Mesenchymal stem cell (in vitro differentiated cells and primary cell): ENCODE data around the gene NEK11.

Experiments used
- DNase-seq: peaks from one replicate; pipeline ENCODE4 v3.0.0-alpha.2; 2013
- H2AFZ ChIP-seq: one replicate; pipeline ENCODE4 v1.6.1; 2013; ENCODE audit warnings: low read depth, mild to moderate bottlenecking, control low read depth, inconsistent platforms, low read length, moderate library complexity
- H2AK5ac ChIP-seq: 2 replicates; pipeline ENCODE4 v1.6.1; 2013; ENCODE audit warnings: low read length, moderate library complexity, mild to moderate bottlenecking, inconsistent platforms; ENCODE audit not compliant: severe bottlenecking
- H2BK120ac ChIP-seq: one replicate; pipeline ENCODE4 v1.6.1; 2013; ENCODE audit warnings: low read depth, mild to moderate bottlenecking, inconsistent platforms, low read length, moderate library complexity
- H2BK12ac ChIP-seq, 2 experiments: one replicate each; pipeline ENCODE4 v1.6.1; 2013; ENCODE audit warnings: inconsistent platforms in 2 of 2, low read length in 2 of 2, mild to moderate bottlenecking in 2 of 2, moderate library complexity in 2 of 2, control low read depth in 1 of 2
- H2BK15ac ChIP-seq: one replicate; pipeline ENCODE4 v1.6.1; 2013; ENCODE audit warnings: mild to moderate bottlenecking, low read depth, inconsistent platforms; ENCODE audit not compliant: poor library complexity, severe bottlenecking
- H2BK5ac ChIP-seq: 2 replicates; pipeline ENCODE4 v1.6.1; 2013; ENCODE audit warnings: low read depth, mild to moderate bottlenecking, low read length, control low read depth, inconsistent platforms; ENCODE audit not compliant: poor library complexity, severe bottlenecking
- H3K14ac ChIP-seq, 2 experiments: one replicate each; pipeline ENCODE4 v1.6.1; 2013; ENCODE audit warnings: inconsistent platforms in 2 of 2, low read length in 2 of 2, control low read depth in 1 of 2, mild to moderate bottlenecking in 1 of 2, moderate library complexity in 1 of 2
- H3K18ac ChIP-seq, 2 experiments: one replicate each; pipeline ENCODE4 v1.6.1; 2013; ENCODE audit warnings: inconsistent platforms in 2 of 2, low read length in 2 of 2, control low read depth in 1 of 2, low read depth in 1 of 2, mild to moderate bottlenecking in 1 of 2
- H3K23ac ChIP-seq, 2 experiments: one replicate each; pipeline ENCODE4 v1.6.1; 2013; ENCODE audit warnings: inconsistent platforms in 2 of 2, low read length in 2 of 2, mild to moderate bottlenecking in 2 of 2, moderate library complexity in 2 of 2, control low read depth in 1 of 2
- H3K27ac ChIP-seq: 2 replicates; pipeline ENCODE4 v1.5.1; 2013; ENCODE audit warnings: mild to moderate bottlenecking, moderate library complexity, low read length, control low read depth, inconsistent platforms; ENCODE audit not compliant: poor library complexity, severe bottlenecking
- H3K27me3 ChIP-seq, 2 experiments: 2 replicates each; pipeline versions ENCODE4 v1.6.1 to v1.7.0; 2013; ENCODE audit warnings: low read length in 2 of 2, mild to moderate bottlenecking in 2 of 2, moderate library complexity in 2 of 2, control low read depth in 1 of 2, inconsistent platforms in 1 of 2; ENCODE audit not compliant: control insufficient read depth in 1 of 2, insufficient read depth in 1 of 2
- H3K36me3 ChIP-seq, 2 experiments: 2 replicates each; pipeline versions ENCODE4 v1.6.1 to v1.7.0; 2013; ENCODE audit warnings: low read length in 2 of 2, control low read depth in 1 of 2, inconsistent platforms in 1 of 2, low read depth in 1 of 2, mild to moderate bottlenecking in 1 of 2; ENCODE audit not compliant: insufficient read depth in 2 of 2, control insufficient read depth in 1 of 2
- H3K4ac ChIP-seq, 2 experiments: one replicate each; pipeline ENCODE4 v1.6.1; 2013; ENCODE audit warnings: inconsistent platforms in 2 of 2, low read length in 2 of 2, mild to moderate bottlenecking in 2 of 2, moderate library complexity in 2 of 2, control low read depth in 1 of 2, low read depth in 1 of 2
- H3K4me1 ChIP-seq: 2 replicates; pipeline ENCODE4 v1.6.1; 2013; ENCODE audit warnings: low read depth, low read length, control low read depth; ENCODE audit not compliant: control insufficient read depth, insufficient read depth
- H3K4me2 ChIP-seq: 2 replicates; pipeline ENCODE4 v1.6.1; 2013; ENCODE audit warnings: low read length, mild to moderate bottlenecking, inconsistent platforms; ENCODE audit not compliant: poor library complexity, severe bottlenecking
- H3K4me3 ChIP-seq, 2 experiments: 2 replicates each; pipeline versions ENCODE4 v1.5.1 to v1.7.0; 2013; ENCODE audit warnings: low read length in 2 of 2, mild to moderate bottlenecking in 2 of 2, control low read depth in 1 of 2, low read depth in 1 of 2; ENCODE audit not compliant: insufficient read depth in 1 of 2
- H3K79me1 ChIP-seq: replicated peaks from 2 replicates; pipeline ENCODE4 v1.6.1; 2013; ENCODE audit warnings: mild to moderate bottlenecking, control low read depth, low read length, inconsistent platforms; ENCODE audit not compliant: poor library complexity, severe bottlenecking
- H3K9ac ChIP-seq: 2 replicates; pipeline ENCODE4 v1.7.0; 2013; ENCODE audit warnings: mild to moderate bottlenecking, low read length, moderate library complexity
- H3K9me3 ChIP-seq: 2 replicates; pipeline ENCODE4 v1.7.0; 2013; ENCODE audit warnings: mild to moderate bottlenecking, low read length; ENCODE audit not compliant: control insufficient read depth
- H4K8ac ChIP-seq: one replicate; pipeline ENCODE4 v1.6.1; 2013; ENCODE audit warnings: inconsistent platforms, mild to moderate bottlenecking, low read length, moderate library complexity
- H4K91ac ChIP-seq: one replicate; pipeline ENCODE4 v1.6.1; 2013; ENCODE audit warnings: mild to moderate bottlenecking, low read length, inconsistent platforms
- WGBS: methylation state at CpG from one replicate; pipeline ENCODE4 v1.1.7; 2013; ENCODE audit warnings: mixed read lengths; 5-methylcytosine and 5-hydroxymethylcytosine counted together

The NEK11 gene

GRCh38 chr3:131008326-131008725 is 18.4 kb upstream of the NEK11 start:
- Histone ChIP-seq H2BK12ac (no peak overlapping the region), H3K4me1 (no peaks in the 10 kb centered on the region), H3K79me1 (peaks cover 14% of the 10 kb centered on the region), H3K4me2 (no peak overlapping the region), H3K27ac (no peak overlapping the region), H2BK5ac (no peak overlapping the region), H2BK15ac (no peak overlapping the region), H3K23ac (no peak overlapping the region), H2AK5ac (no peak overlapping the region), H3K9ac (no peak overlapping the region), H3K4ac (no peak overlapping the region), H3K4me3 (no peak overlapping the region), H3K36me3 (peaks cover 0 to 61% of the 10 kb centered on the region in 2 experiments), H3K27me3 (no peaks in the 10 kb centered on the region), H2AFZ (no peak overlapping the region), H3K14ac (no peak overlapping the region), H4K8ac (no peak overlapping the region), H3K18ac (no peak overlapping the region), H4K91ac (no peak overlapping the region), H2BK120ac (no peak overlapping the region), H3K9me3 (no peaks in the 10 kb centered on the region)
- WGBS = 100% methylated on average over 1 of the region's 1 CpG
- DNase-seq = no peak

- Histone ChIP-seq H2BK15ac (no peak overlapping the region), H3K4me3 (no peak overlapping the region), H3K9me3 (no peaks in the 10 kb centered on the region), H2AK5ac (no peak overlapping the region), H2BK12ac (no peak overlapping the region), H3K4me2 (no peak overlapping the region), H3K23ac (no peak overlapping the region), H2BK120ac (no peak overlapping the region), H3K18ac (no peak overlapping the region), H3K9ac (no peak overlapping the region), H3K27me3 (no peaks in the 10 kb centered on the region), H3K36me3 (peaks cover 0 to 66% of the 10 kb centered on the region in 2 experiments), H4K8ac (no peak overlapping the region), H3K27ac (no peak overlapping the region), H3K79me1 (peaks cover 12% of the 10 kb centered on the region), H2BK5ac (no peak overlapping the region), H3K4me1 (no peaks in the 10 kb centered on the region), H3K14ac (no peak overlapping the region), H4K91ac (no peak overlapping the region), H3K4ac (no peak overlapping the region), H2AFZ (no peak overlapping the region)
- DNase-seq = no peak
- 100% methylated on average over 1 of the region's 1 CpG for WGBS
Observed at GRCh38 chr3:131009698-131010097, 17.0 kb upstream of the NEK11 start.

- WGBS = 93% methylated on average over 3 of the region's 3 CpGs
- H3K18ac ChIP-seq = no peak overlapping the region
- H3K4me1 ChIP-seq = no peaks in the 10 kb centered on the region
- no peak overlapping the region for H3K27ac ChIP-seq
- no peak overlapping the region for H2AK5ac ChIP-seq
- H2BK12ac ChIP-seq = no peak overlapping the region
- H3K9ac ChIP-seq = no peak overlapping the region
- no peak overlapping the region for H3K4ac ChIP-seq
- no peak for DNase-seq
- no peaks in the 10 kb centered on the region for H3K27me3 ChIP-seq
- no peaks in the 10 kb centered on the region for H3K9me3 ChIP-seq
- H2BK15ac ChIP-seq = no peak overlapping the region
- peaks cover 3 to 63% of the 10 kb centered on the region in 2 experiments for H3K36me3 ChIP-seq
- H2BK5ac ChIP-seq = no peak overlapping the region
- H4K91ac ChIP-seq = no peak overlapping the region
- H4K8ac ChIP-seq = peak overlapping the region; percentile 67
- no peak overlapping the region for H3K4me3 ChIP-seq
- H3K4me2 ChIP-seq = no peak overlapping the region
- H3K14ac ChIP-seq = no peak overlapping the region
- H3K23ac ChIP-seq = no peak overlapping the region
- H2BK120ac ChIP-seq = no peak overlapping the region
- peaks cover 14% of the 10 kb centered on the region for H3K79me1 ChIP-seq
- H2AFZ ChIP-seq = no peak overlapping the region
Observed at GRCh38 chr3:131018970-131019369, 7.7 kb upstream of the NEK11 start.

GRCh38 chr3:131020122-131020693 is 6.5 kb upstream of the NEK11 start:
- Histone ChIP-seq H3K4me1 (no peaks in the 10 kb centered on the region), H2AK5ac (no peak overlapping the region), H3K14ac (no peak overlapping the region), H2BK5ac (no peak overlapping the region), H3K23ac (no peak overlapping the region), H3K4me2 (no peak overlapping the region), H4K8ac (no peak overlapping the region), H4K91ac (no peak overlapping the region), H3K4me3 (no peak overlapping the region), H3K9ac (no peak overlapping the region), H3K4ac (no peak overlapping the region), H2BK15ac (no peak overlapping the region), H3K27me3 (no peaks in the 10 kb centered on the region), H3K79me1 (peaks cover 19% of the 10 kb centered on the region), H3K18ac (no peak overlapping the region), H3K27ac (no peak overlapping the region), H2BK12ac (no peak overlapping the region), H3K36me3 (peaks cover 3 to 59% of the 10 kb centered on the region in 2 experiments), H2BK120ac (no peak overlapping the region), H3K9me3 (no peaks in the 10 kb centered on the region), H2AFZ (no peak overlapping the region)
- WGBS = 66% methylated on average over 3 of the region's 5 CpGs
- no peak for DNase-seq
